Putamen (tissue), 1 donor: ENCODE results near the gene PTGIR.
A peak's percentile ranks its signal among the peaks of the same experiment; 100 is the strongest.

Experiments
- DNase-seq: peaks from one replicate; pipeline ENCODE4 v3.0.0-alpha.2; 2016; ENCODE audit warnings: low spot score

PTGIR gene

GRCh38 chr19:46614114-46614722 is 10.7 kb downstream of the PTGIR start:
- DNase-seq, result peak; percentile 86

- no peak for DNase-seq
These were observed 11.4 kb downstream of the PTGIR start for GRCh38 chr19:46613525-46613924.

- no peak for DNase-seq
These were observed 13.1 kb downstream of the PTGIR start for GRCh38 chr19:46611776-46612175.

DNA sequence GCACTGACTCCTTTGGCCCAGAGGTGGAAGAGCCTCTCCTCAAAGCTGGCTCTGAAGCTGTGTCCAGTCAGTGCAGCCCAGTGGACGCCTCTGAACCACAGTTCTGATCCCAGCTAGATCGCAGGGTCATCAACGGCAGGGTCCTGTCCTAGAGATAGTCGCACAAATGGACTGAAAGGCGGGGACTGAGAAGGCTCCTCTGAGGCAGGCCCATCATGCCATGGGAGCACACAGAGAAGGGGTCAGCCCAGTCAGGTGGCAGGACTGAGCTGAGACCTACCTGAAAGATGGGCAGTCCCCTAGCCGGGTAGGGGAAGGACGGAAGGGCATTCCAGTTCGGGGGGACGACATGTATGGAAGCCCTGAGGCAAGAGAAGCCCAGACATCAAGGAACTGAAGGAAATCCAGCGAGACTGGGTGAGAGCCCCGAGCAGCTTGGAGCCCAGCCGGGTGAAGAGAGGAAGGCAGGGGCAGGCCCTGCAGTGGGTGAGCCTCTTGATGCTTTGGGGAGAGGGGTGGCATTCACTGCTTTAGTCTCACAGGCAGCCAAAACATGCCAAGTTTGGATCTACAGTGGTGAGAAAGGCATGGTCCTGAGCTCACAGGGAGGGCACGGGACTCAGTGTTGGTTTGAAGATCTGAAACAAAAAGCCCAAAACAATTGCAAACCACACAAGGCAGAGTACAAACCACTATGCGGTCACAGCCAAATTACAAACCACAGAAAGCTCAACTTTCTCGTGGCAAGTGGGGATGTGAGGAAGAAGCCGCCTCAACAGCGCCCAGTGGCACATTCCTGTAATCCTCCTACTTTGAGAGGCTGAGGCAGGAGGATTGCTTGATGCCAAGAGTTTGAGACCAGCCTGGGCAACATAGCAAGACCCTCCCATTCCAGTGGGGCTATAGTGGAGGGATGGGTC is 13.8 kb downstream of the PTGIR start:
- DNase-seq, result no peak

DNA sequence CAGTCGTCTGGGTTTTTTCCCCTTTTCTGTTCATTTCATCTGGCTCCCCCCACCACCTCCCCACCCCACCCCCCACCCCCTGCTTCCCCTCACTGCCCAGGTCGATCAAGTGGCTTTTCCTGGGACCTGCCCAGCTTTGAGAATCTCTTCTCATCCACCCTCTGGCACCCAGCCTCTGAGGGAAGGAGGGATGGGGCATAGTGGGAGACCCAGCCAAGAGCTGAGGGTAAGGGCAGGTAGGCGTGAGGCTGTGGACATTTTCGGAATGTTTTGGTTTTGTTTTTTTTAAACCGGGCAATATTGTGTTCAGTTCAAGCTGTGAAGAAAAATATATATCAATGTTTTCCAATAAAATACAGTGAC is 14.5 kb downstream of the PTGIR start:
- DNase-seq, result no peak

- DNase-seq, result no peak
These were observed 15.1 kb downstream of the PTGIR start for GRCh38 chr19:46609511-46610412.

- DNase-seq, result no peak
These were observed 16.1 kb downstream of the PTGIR start for GRCh38 chr19:46608581-46609345.

DNA sequence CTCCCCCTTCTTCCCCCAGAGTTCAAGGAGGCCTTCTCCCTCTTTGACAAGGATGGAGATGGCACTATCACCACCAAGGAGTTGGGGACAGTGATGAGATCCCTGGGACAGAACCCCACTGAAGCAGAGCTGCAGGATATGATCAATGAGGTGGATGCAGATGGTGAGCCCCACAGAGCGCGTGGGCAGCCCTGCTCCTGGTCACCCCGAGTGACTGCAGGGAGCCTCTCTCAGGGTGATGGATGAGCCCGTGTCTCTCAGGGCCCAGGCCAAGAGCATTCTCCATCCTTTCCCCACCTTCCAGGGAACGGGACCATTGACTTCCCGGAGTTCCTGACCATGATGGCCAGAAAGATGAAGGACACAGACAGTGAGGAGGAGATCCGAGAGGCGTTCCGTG is 16.7 kb downstream of the PTGIR start:
- no peak for DNase-seq

GRCh38 chr19:46607448-46607841 is 17.4 kb downstream of the PTGIR start:
- DNase-seq, result no peak

DNA sequence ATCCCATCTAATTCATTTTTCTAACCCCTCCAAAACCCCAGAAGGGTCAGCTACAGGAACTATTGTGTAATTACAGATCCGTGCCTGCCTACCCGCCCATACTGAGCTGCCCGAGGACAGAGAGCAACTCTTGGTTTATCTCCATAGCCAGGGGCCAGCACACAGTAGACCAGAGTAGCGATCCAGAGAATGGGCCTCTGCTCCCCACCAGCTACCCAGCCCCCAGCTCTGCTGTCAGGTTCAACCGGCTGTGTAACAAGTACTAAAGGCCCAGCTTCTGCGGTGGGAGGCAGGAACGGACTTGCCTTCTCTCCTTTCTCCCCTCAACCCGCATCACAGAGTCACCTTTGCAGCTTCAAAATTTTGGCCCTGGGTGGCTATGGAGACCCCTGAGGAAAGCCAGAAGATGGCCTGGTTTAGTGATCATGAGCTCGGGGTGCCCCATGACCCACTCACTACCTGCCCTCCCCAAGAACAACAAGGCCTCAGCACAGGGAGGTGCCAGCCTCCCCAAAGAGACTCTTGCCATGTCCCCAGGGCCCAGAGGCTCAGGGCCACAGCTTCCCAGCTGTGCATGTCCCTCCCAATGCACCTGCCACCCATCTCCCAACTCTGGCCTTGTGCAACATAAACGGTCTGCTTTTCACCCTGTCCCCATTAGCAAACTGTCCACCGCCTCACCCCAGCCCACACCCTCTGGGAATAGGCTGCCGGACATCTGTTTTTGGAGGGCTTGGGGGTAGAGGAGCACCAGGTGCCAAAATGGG is 18.0 kb downstream of the PTGIR start:
- DNase-seq, result no peak

- DNase-seq, result no peak
These were observed 18.9 kb downstream of the PTGIR start for GRCh38 chr19:46606019-46606418.

- DNase-seq, result no peak
These were observed 19.5 kb downstream of the PTGIR start for GRCh38 chr19:46605356-46605821.

- DNase-seq, result no peak
These were observed 20.0 kb downstream of the PTGIR start for GRCh38 chr19:46604781-46605355.

DNA sequence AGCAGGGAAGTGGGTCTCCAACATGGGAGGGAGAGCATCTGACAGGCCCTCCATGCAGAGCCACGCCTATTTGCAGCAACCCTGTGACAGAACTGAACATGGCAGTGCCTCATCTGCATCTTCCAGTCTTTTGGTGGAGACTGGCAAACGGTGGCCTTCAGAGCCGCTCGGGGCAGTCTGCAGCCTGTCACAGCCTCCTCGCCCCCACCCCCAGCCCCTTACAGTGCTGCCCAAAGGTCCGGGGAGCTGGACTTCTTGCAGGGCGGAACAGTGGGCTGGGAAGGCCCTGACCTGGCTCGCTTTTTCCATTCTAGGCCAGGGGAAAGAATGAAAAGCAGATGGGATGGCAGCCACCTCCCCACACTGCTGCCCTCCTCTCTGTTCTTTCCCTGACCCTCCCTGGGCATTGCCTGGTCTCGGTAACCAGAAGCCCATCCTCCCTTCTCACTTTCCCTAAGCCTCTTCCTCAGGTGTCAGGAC is 21.1 kb downstream of the PTGIR start:
- DNase-seq, result no peak

- DNase-seq, result no peak
These were observed 21.7 kb downstream of the PTGIR start for GRCh38 chr19:46603195-46603637.

DNA sequence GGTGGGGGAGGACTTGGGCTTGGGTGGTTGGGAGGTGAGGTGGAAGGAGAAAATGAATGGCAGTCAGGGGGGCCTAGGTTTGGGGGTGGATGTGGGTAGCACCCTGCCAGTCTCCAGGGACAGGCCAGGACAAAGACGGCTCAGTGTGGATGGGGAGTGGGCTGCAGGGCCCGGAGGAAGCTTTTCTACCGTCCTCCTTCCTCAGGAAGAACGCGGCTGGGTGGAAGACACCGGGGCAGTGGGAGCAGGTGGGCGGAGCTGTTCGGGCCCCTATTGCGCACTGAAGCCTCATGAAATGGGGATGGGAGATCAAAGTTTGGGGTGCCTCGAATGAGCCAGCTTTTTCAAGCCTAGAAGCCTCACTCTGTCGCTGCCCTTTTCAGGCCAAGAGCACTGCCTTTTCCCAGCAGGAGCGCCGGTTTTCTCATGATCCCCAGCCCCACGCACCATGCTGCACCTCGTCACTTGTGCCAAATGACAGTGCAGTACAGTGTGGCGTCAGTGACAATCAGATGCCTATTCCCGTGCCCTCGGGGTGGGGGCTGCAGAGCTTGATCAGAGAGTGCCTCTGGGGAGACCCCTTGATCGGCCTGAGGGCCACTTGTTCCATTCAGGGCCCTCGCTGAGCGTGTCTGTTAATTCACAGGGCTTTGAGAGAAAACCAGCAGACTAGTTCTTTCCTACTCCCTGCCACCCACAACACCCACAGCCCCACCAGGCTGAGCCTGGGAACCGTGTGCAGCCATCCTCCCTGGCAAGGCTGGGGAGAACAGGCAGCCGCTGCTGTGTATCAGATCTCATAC is 22.3 kb downstream of the PTGIR start:
- peak; percentile 62 for DNase-seq

DNA sequence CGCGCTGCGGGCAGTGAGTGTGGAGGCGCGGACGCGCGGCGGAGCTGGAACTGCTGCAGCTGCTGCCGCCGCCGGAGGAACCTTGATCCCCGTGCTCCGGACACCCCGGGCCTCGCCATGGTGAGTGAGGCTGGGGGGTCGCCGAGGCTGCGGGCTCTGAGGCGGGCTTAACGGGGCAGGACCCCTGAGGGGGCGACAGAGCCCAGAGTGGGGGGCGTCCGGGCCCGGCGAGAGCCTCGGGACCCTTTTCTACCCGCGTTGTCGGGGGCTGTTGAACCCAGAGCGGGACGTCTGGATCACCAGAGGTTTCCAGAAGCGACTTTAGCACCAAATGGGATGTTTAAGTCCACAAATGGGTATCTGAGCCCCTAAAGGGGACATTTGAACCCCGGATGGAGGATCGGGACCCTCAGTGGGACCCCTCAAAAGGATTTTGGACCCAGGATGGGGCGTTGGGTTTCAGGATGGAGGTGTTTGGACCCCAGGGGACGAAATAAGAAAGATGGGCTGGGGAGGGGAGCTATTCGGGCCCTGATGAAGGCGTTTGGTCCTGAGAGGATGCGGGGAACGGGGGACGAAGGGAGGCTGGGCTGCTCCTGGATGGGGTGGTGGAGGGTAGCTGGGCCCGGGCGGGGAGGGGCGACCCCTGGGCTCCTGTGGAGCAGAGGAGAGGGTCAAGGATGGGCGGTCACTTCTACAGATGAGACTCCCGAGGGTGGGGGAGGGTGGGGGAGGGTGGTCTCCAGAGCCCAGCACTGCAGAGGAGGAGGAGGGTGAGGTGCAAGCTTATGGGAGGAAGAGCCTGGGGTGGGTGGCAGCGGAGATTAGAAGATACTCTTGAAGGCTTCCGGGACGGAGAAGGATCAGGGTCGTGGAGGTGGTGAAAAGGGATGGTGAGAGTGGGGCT is 23.3 kb downstream of the PTGIR start, which contains the start of gene CALM3:
TSS of gene CALM3 (plus strand) at position 13 of the 907 bp plus-strand sequence. CDS start at position 118, 105 bp downstream.
- no peak for DNase-seq
